Spleen (tissue), 11 donors: ENCODE data around the gene ATRIP. TPM values are rescaled to one million over a fixed set of nuclear protein-coding genes. Genes with fewer than 3 reads are reported as not detected.
A peak's percentile ranks its signal among the peaks of the same experiment; 100 is the strongest.
"Not testable (repeated sequence)": the region's sequence is repeated elsewhere in the genome, so short reads cannot be mapped to it uniquely, and the experiment has no call there.

Source experiments
- DNase-seq: peaks from one replicate; pipeline ENCODE4 v3.0.0-alpha.2; 2020
- H3K27ac ChIP-seq, 8 donors: fragments of 200-600 bp; sonication (generic) in 7 of 8; 1 replicate in 4 of 8; 2 replicates in 4 of 8; pipeline versions ENCODE4 v1.5.0 to v1.8.0; 2016 to 2021; ENCODE audit warnings: inconsistent platforms in 4 of 8, mild to moderate bottlenecking in 4 of 8, moderate library complexity in 1 of 8
- H3K27me3 ChIP-seq, 7 donors: fragments of 200-600 bp; sonication (generic) in 6 of 7; replicated peaks in 1 of 7; 1 replicate in 4 of 7; 2 replicates in 3 of 7; pipeline versions ENCODE4 v1.5.0 to v1.8.0; 2016 to 2021; ENCODE audit warnings: inconsistent platforms in 3 of 7, mild to moderate bottlenecking in 1 of 7
- H3K36me3 ChIP-seq, 6 donors: fragments of 200-600 bp; sonication (generic) in 5 of 6; 1 replicate in 4 of 6; 2 replicates in 2 of 6; pipeline versions ENCODE4 v1.5.0 to v1.8.0; 2016 to 2021; ENCODE audit warnings: inconsistent platforms in 2 of 6
- H3K4me1 ChIP-seq, 6 donors: fragments of 200-600 bp; sonication (generic) in 5 of 6; 1 replicate in 3 of 6; 2 replicates in 3 of 6; pipeline versions ENCODE4 v1.5.0 to v1.8.0; 2016 to 2021; ENCODE audit warnings: inconsistent platforms in 3 of 6
- H3K4me3 ChIP-seq, 8 donors: fragments of 200-600 bp; sonication (generic) in 7 of 8; 1 replicate in 4 of 8; 2 replicates in 4 of 8; pipeline versions ENCODE4 v1.5.0 to v1.8.0; 2016 to 2021; ENCODE audit warnings: inconsistent platforms in 4 of 8, mild to moderate bottlenecking in 4 of 8, moderate library complexity in 2 of 8
- H3K9me3 ChIP-seq, 8 donors: fragments of 200-600 bp; sonication (generic) in 7 of 8; 1 replicate in 4 of 8; 2 replicates in 4 of 8; pipeline versions ENCODE4 v1.5.0 to v1.8.0; 2016 to 2021; ENCODE audit warnings: inconsistent platforms in 4 of 8
- POLR2A ChIP-seq, 3 donors: fragments of 450-650 bp; IDR thresholded peaks; one replicate each; pipeline ENCODE4 v1.5.1; 2017; ENCODE audit warnings: antibody characterized with exemption in 3 of 3, mild to moderate bottlenecking in 1 of 3
- POLR2AphosphoS5 ChIP-seq, 3 donors: sonication (generic); formaldehyde crosslinking; IDR thresholded peaks; one replicate each; pipeline ENCODE4 v1.5.1; 2017; ENCODE audit warnings: antibody characterized with exemption in 3 of 3
- WGBS, 5 donors: extraction: QIAGEN DNeasy Blood & Tissue Kit in 3 of 5; methylation state at CpG; one replicate each; pipeline versions ENCODE4 v1.1.5 to v1.1.7; 2013 to 2018; 5-methylcytosine and 5-hydroxymethylcytosine counted together
- intact Hi-C: fragments of 100-400 bp; cut with DNase I; formaldehyde crosslinking; loops from one replicate; pipeline ENCODE4 v1.15.0; 2023; ENCODE audit warnings: low total_unique reads
- polyA plus RNA-seq, 3 donors: library from polyadenylated mRNA; stranded (reverse); fragments of 200-250 nt; gene quantifications; one replicate each; pipeline ENCODE4 v1.2.1, GENCODE V29; 2013
- total RNA-seq, 7 donors: library from RNA; depleted of rRNA in 3 of 7; stranded (reverse); fragments of >200 nt in 3 of 7; fragmentation: NEBNext Ultra II Directional in 4 of 7; extraction: Animal tissue kit (Norgen Biotek cat#: 25700) in 4 of 7; gene quantifications; one replicate each; pipeline versions ENCODE4 v1.1.0 to v1.2.1, GENCODE V29; 2016 to 2021
- TF ChIP-seq, protein P1 (sequence below), 11 experiments: fragments of 200-600 bp in 7 of 11; fragments of 450-650 bp in 4 of 11; sonication (generic) in 4 of 11; IDR thresholded peaks in 8 of 11; conservative IDR thresholded peaks in 3 of 11; 1 replicate in 7 of 11; 2 replicates in 4 of 11; pipeline versions ENCODE4 v1.4.0 to v1.8.0; 2016 to 2021; ENCODE audit warnings: antibody characterized with exemption in 11 of 11, inconsistent platforms in 4 of 11, mild to moderate bottlenecking in 1 of 11
- donor health status: healthy with polysubstance abuse.
- donor health status: DM: no; HTN: no; CAD: no; lungs with moderate emphysema.
- donor health status: DM: no; HTN: no; CAD: no.
- donor health status: Bipolar disorder and iron deficiency.
- donor health status: healthy.
- donor health status: DM: no; HTN: no; CAD: no.
- donor health status: DM: yes; HTN: yes; CAD: no.

ATRIP gene
- total and polyA plus RNA-seq, 10 donors: 5.2 to 10.0 (median 6.8) TPM

DNA sequence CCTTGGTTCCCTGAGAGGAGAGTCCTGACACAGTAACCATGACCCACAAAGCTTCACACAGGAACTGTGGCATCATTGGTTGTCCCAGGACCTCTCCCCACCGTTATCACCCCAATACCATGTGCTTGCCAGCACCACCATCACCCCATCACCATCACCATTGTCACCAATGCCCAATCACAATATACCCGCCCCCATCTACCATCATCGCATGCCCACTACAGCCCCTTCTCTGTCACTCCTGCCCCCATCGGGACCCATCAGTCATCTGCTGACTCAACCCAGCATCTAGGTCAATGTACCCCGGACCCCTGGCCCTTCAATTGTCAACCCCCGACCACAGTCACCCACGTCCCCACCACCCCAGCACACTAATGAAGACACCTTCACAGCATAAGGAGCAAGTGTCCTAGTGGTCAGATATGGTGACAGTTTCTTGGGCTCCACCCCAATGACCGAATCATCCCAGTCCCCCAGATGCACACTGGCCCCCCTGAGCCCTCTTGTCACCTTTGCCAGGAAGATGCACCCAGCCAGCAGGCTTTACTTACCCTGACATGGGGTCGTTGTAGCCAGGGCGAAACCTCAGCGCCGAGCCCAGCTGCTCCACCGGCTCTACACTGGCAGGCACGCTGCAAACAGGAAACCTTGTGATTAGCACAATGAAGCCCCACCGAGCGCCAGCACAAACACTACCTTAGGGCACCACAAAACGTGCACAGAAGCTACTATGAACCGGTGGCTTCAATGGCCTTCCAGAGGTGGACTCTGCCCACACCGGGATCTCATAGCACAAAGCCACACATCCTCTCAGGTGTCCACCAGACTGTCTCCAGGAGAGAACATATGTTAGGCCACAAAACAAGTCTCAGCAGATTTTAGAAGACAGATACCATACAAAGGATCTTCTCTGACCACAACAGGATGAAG, 32.4 kb downstream of the ATRIP start:
- intact Hi-C loops: no loop called here
- H3K4me3 ChIP-seq: peak overlapping the region in 5 of 8 donors; percentile 2 to 64 (median 21)
- peaks cover 7 to 69% (median 43%) of the 10 kb centered on the region in 6 donors for H3K4me1 ChIP-seq
- H3K27me3 ChIP-seq: no peaks in the 10 kb centered on the region
- DNase-seq: peak; percentile 90
- H3K36me3 ChIP-seq: peaks cover 0 to 57% (median 0%) of the 10 kb centered on the region in 6 donors
- H3K9me3 ChIP-seq: no peaks in the 10 kb centered on the region
- TF ChIP-seq POLR2AphosphoS5 (IDR thresholded peaks at IDR 0.05) (peak in 2 of 3 donors; percentile 52 to 55), POLR2A (IDR thresholded peaks at IDR 0.05) (no peak)
- TF ChIP-seq, protein P1, sequence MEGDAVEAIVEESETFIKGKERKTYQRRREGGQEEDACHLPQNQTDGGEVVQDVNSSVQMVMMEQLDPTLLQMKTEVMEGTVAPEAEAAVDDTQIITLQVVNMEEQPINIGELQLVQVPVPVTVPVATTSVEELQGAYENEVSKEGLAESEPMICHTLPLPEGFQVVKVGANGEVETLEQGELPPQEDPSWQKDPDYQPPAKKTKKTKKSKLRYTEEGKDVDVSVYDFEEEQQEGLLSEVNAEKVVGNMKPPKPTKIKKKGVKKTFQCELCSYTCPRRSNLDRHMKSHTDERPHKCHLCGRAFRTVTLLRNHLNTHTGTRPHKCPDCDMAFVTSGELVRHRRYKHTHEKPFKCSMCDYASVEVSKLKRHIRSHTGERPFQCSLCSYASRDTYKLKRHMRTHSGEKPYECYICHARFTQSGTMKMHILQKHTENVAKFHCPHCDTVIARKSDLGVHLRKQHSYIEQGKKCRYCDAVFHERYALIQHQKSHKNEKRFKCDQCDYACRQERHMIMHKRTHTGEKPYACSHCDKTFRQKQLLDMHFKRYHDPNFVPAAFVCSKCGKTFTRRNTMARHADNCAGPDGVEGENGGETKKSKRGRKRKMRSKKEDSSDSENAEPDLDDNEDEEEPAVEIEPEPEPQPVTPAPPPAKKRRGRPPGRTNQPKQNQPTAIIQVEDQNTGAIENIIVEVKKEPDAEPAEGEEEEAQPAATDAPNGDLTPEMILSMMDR (IDR thresholded peaks at IDR 0.05 in 8 of 11, conservative IDR thresholded peaks at IDR 0.05 in 3 of 11): peak in 2 of 11 experiments; percentile 8 to 9
- 40 to 48% (median 44%) methylated on average over 19 of the region's 19 CpGs for WGBS, 5 donors
- peak overlapping the region; percentile 41 to 99 (median 83) for H3K27ac ChIP-seq

DNA sequence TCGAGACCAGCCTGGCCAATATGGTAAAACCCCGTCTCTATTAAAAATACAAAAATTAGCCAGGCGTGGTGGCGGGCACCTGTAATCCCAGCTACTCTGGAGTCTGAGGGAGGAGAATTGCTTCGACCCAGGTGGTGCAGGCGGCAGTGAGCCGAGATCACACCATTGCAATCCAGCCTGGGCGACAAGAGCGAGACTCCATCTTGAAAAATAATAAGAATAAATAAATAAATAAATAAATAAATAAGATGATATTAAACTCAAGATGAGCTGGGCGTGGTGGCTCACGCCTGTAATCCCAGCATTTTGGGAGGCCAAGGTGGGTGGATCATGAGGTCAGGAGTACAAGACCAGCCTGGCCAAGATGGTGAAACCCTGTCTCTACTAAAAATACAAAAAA, 34.4 kb downstream of the ATRIP start:
- peaks cover 0 to 48% (median 0%) of the 10 kb centered on the region in 6 donors for H3K36me3 ChIP-seq
- WGBS, 5 donors: 92 to 98% (median 94%) methylated on average over 11 of the region's 11 CpGs
- H3K27me3 ChIP-seq, H3K9me3 ChIP-seq, intact Hi-C loops, H3K27ac ChIP-seq, H3K4me3 ChIP-seq: not testable (repeated sequence)
- H3K4me1 ChIP-seq: peaks cover 7 to 49% (median 34%) of the 10 kb centered on the region in 6 donors
- peak; percentile 31 for DNase-seq

DNA sequence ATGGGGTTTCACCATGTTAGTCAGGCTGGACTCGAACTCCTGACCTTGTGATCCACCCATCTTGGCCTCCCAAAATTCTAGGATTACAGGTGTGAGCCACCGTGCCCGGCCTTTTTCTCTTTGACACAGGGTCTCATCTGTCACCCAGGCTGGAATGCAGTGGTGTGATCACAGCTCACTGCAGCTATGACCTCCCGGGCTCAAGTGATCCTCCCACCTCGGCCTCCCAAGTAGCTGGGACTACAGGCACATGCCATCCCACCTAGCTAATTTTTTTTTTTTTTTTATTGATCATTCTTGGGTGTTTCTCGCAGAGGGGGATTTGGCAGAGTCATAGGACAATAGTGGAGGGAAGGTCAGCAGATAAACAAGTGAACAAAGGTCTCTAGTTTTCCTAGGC, 36.3 kb downstream of the ATRIP start:
- 91 to 96% (median 94%) methylated on average over 6 of the region's 6 CpGs for WGBS, 5 donors
- H3K4me3 ChIP-seq, H3K27ac ChIP-seq, intact Hi-C loops, H3K27me3 ChIP-seq, H3K9me3 ChIP-seq: not testable (repeated sequence)
- Histone ChIP-seq H3K4me1 (peaks cover 7 to 30% (median 23%) of the 10 kb centered on the region in 6 donors), H3K36me3 (peaks cover 0 to 28% (median 0%) of the 10 kb centered on the region in 6 donors)
- DNase-seq: peak; percentile 21

DNA sequence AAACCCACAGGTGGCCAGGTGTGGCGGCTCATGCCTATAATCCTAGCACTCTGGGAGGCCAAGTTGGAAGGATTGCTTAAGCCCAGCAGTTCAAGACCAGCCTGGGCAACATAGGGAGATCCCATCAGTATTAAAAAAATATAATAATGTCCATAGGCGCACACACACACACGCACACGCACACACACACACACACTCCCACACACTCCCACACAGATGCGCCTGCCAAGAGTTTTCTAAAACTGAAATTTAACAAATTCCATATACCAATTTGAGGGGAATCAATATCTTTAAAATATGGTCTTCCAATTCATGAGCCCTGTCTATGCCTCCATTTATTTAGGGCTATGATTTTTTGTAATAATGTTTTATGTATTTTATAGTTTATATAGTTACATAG, 40.4 kb downstream of the ATRIP start:
- intact Hi-C loops: no loop called here
- H3K4me1 ChIP-seq: no peaks in the 10 kb centered on the region
- no peaks in the 10 kb centered on the region for H3K9me3 ChIP-seq
- no peak overlapping the region for H3K27ac ChIP-seq
- H3K4me3 ChIP-seq: no peak overlapping the region
- no peaks in the 10 kb centered on the region for H3K27me3 ChIP-seq
- 84 to 94% (median 93%) methylated on average over 5 of the region's 5 CpGs for WGBS, 5 donors
- H3K36me3 ChIP-seq: peaks cover 0 to 22% (median 0%) of the 10 kb centered on the region in 6 donors
- TF ChIP-seq, protein P1 (IDR thresholded peaks at IDR 0.05 in 8 of 11, conservative IDR thresholded peaks at IDR 0.05 in 3 of 11): no peak
- no peak for TF ChIP-seq POLR2AphosphoS5 (IDR thresholded peaks at IDR 0.05)
- no peak for TF ChIP-seq POLR2A (IDR thresholded peaks at IDR 0.05)
- no peak for DNase-seq
